ENCODE results near the gene SERPINE1. TPM values are rescaled to one million over a fixed set of nuclear protein-coding genes. Genes with fewer than 3 reads are reported as not detected.

The SERPINE1 gene
- total and polyA plus RNA-seq, 2 of the 13 experiments (the other 11 are each of a cell fraction or from before 2014, with no cell fraction given), result 21.2 to 1,576 TPM

- TF ChIP-seq FUBP1 (CRISPR knock-in tag; IDR thresholded peaks at IDR 0.05; ENCODE audit: borderline replicate concordance) (no peak), RBFOX2 (IDR thresholded peaks at IDR 0.05; ENCODE audit: low read depth, low read length) (no peak), HDAC1 (CRISPR knock-in tag; IDR thresholded peaks at IDR 0.05) (no peak)
These were observed 8.0 kb upstream of the SERPINE1 start (continued) for GRCh38 chr7:101118856-101119255.

- BruUV-seq (replicated peaks), result no TSS peak
- H2AFZ ChIP-seq (ENCODE audit: low read length), result no peak overlapping the region
- CTCF ChIA-PET (ENCODE audit: low intra/inter-chr PET ratio, low total read pairs), result no interaction called here
- no peaks in the 10 kb centered on the region for H3K27me3 ChIP-seq (ENCODE audit: control insufficient read depth in 1 of 2, insufficient read depth in 2 of 2, low read length in 2 of 2)
- intact Hi-C loops (cut with micrococcal nuclease; ENCODE audit: unreplicated experiment) (no loop called here), in situ Hi-C loops (cut with HindIII; ENCODE audit: extremely low pct_ligation_motif_present, low pct_unique_long_range_greater_than_20kb) (no loop called here)
- WGBS (ENCODE audit: low lambda C conversion rate), result 77% methylated on average over 10 of the region's 10 CpGs
- no peak for ATAC-seq
- H4K20me1 ChIP-seq (ENCODE audit: insufficient read depth, low read length), result no peaks in the 10 kb centered on the region
- H3K36me3 ChIP-seq (replicated peaks in 1 of 2; ENCODE audit: control insufficient read depth in 1 of 2, insufficient read depth in 2 of 2, low read length in 2 of 2), result no peaks in the 10 kb centered on the region
- H3K27ac ChIP-seq (ENCODE audit: extremely low read length, insufficient read depth, low read length), result no peak overlapping the region
- no peaks in the 10 kb centered on the region for H3K79me2 ChIP-seq (ENCODE audit: insufficient read depth, low read length)
- no peak overlapping the region for H3K9ac ChIP-seq (ENCODE audit: insufficient read depth, low read depth, low read length)
- DNase-seq (ENCODE audit: low spot score), result no peak
- POLR2A ChIA-PET, result interaction anchor here (0.8 kb wide), 1 partner anchor 423 kb away, joined by 3 read pairs; no protein-coding TSS in a partner anchor
- H3K4me3 ChIP-seq (replicated peaks in 1 of 3; ENCODE audit: insufficient read depth in 1 of 3, low read depth in 2 of 3, low read length in 3 of 3), result no peak overlapping the region
- no peaks in the 10 kb centered on the region for H3K9me3 ChIP-seq (ENCODE audit: low read length)
- peaks cover 78% of the 10 kb centered on the region for H3K4me1 ChIP-seq (ENCODE audit: insufficient read depth, low read length)
- no peak overlapping the region for H3K4me2 ChIP-seq (ENCODE audit: low read depth, low read length)
- no peak for FAIRE-seq
- no peak for TF ChIP-seq ZBTB4 (CRISPR knock-in tag; IDR thresholded peaks at IDR 0.05; ENCODE audit: borderline replicate concordance)
- no peak for TF ChIP-seq ZNF737 (CRISPR knock-in tag; IDR thresholded peaks at IDR 0.05; ENCODE audit: borderline replicate concordance)
- no peak for TF ChIP-seq ATF4 (CRISPR knock-in tag; IDR thresholded peaks at IDR 0.05)
- no peak for TF ChIP-seq TAF15 (IDR thresholded peaks at IDR 0.05; ENCODE audit: low read depth, low read length, poor library complexity, severe bottlenecking)
- TF ChIP-seq ZNF747 (CRISPR knock-in tag; IDR thresholded peaks at IDR 0.05; ENCODE audit: borderline replicate concordance), result no peak
- no peak for TF ChIP-seq GATAD2A (CRISPR knock-in tag; IDR thresholded peaks at IDR 0.05)
- no peak for TF ChIP-seq PTBP1 (IDR thresholded peaks at IDR 0.05; ENCODE audit: low read depth, low read length, poor library complexity, severe bottlenecking)
- no peak for TF ChIP-seq CEBPZ (IDR thresholded peaks at IDR 0.05; ENCODE audit: low read length)
These were observed 7.0 kb upstream of the SERPINE1 start for GRCh38 chr7:101119876-101120275.

Data from HepG2 (cell line).